T follicular helper cell (primary cell): Measurements from ENCODE around the gene SRSF10.
"Not testable (repeated sequence)": the region's sequence is repeated elsewhere in the genome, so short reads cannot be mapped to it uniquely, and the experiment has no call there.

ENCODE experiments used
- DNase-seq: peaks from one replicate; pipeline ENCODE4 v3.0.0-alpha.2; 2020; ENCODE audit warnings: low read depth

SRSF10 gene

GRCh38 chr1:23958810-23959460 lies 21.2 kb downstream of the SRSF10 start:
- peak; percentile 86 for DNase-seq

- not testable (repeated sequence) for DNase-seq
Observed at GRCh38 chr1:23958040-23958809, 21.9 kb downstream of the SRSF10 start.

- DNase-seq: no peak
Observed at GRCh38 chr1:23957096-23957495, 23.0 kb downstream of the SRSF10 start.

- no peak for DNase-seq
Observed at GRCh38 chr1:23953020-23953419, 27.1 kb downstream of the SRSF10 start.

GRCh38 chr1:23947366-23947765 lies 32.8 kb downstream of the SRSF10 start:
- DNase-seq: no peak

- no peak for DNase-seq
Observed at GRCh38 chr1:23936481-23937176, 43.5 kb downstream of the SRSF10 start.

GRCh38 chr1:23931491-23931880 lies 48.6 kb downstream of the SRSF10 start:
- DNase-seq: no peak

- DNase-seq: no peak
Observed at GRCh38 chr1:23930861-23931490, 49.2 kb downstream of the SRSF10 start.

- DNase-seq: no peak
Observed at GRCh38 chr1:23930270-23930669, 49.9 kb downstream of the SRSF10 start.

- no peak for DNase-seq
Observed at GRCh38 chr1:23928789-23929188, 51.3 kb downstream of the SRSF10 start.

GRCh38 chr1:23927097-23927496 lies 53.0 kb downstream of the SRSF10 start:
- no peak for DNase-seq

GRCh38 chr1:23925279-23925678 lies 54.8 kb downstream of the SRSF10 start:
- DNase-seq: no peak

- no peak for DNase-seq
Observed at GRCh38 chr1:23924601-23925000, 55.5 kb downstream of the SRSF10 start.

- DNase-seq: no peak
Observed at GRCh38 chr1:23923592-23924499, 56.3 kb downstream of the SRSF10 start.

- DNase-seq: no peak
Observed at GRCh38 chr1:23922321-23922943, 57.7 kb downstream of the SRSF10 start.

GRCh38 chr1:23916209-23917131 lies 63.7 kb downstream of the SRSF10 start:
- DNase-seq: peak; percentile 34

GRCh38 chr1:23915466-23915865 lies 64.7 kb downstream of the SRSF10 start:
- DNase-seq: no peak

- no peak for DNase-seq
Observed at GRCh38 chr1:23914921-23915320, 65.2 kb downstream of the SRSF10 start.
